Activated B cell treated with CpG ODN at 0.5 μM for 24 hours (primary cell): Measurements from ENCODE around the gene LOXL1. TPM values are rescaled to one million over a fixed set of nuclear protein-coding genes. Genes with fewer than 3 reads are reported as not detected.

Experiments
- ATAC-seq: fragments of 200-7000 bp; cut with Tn5 transposase; one replicate; pipeline ENCODE4 v1.10.0; 2021; ENCODE audit warnings: low read depth, mild to moderate bottlenecking, moderate library complexity
- CTCF ChIA-PET: fragments of 350-600 bp; sonication (Branson Sonifier 250); formaldehyde crosslinking; loops from one replicate; lab custom pipeline; 2021; ENCODE audit warnings: antibody characterized with exemption; lab: Charles Lee
- POLR2A ChIA-PET: fragments of 350-600 bp; sonication (Branson Sonifier 250); formaldehyde crosslinking; loops from one replicate; lab custom pipeline; 2021; ENCODE audit warnings: antibody characterized with exemption; lab: Charles Lee
- DNase-seq: peaks from one replicate; pipeline ENCODE4 v3.0.0; 2022
- H3K27ac Mint-ChIP-seq: one replicate; pipeline ENCODE4 v1.8.0; 2020; ENCODE audit warnings: mixed read lengths
- H3K27me3 Mint-ChIP-seq: one replicate; pipeline ENCODE4 v1.8.0; 2021; ENCODE audit warnings: mixed read lengths
- H3K36me3 Mint-ChIP-seq: one replicate; pipeline ENCODE4 v1.8.0; 2021; ENCODE audit warnings: low read depth, mixed read lengths
- H3K4me1 Mint-ChIP-seq: one replicate; pipeline ENCODE4 v1.8.0; 2021; ENCODE audit warnings: mixed read lengths
- H3K4me3 Mint-ChIP-seq: one replicate; pipeline ENCODE4 v1.8.0; 2020; ENCODE audit warnings: mild to moderate bottlenecking, mixed read lengths
- H3K9me3 Mint-ChIP-seq: one replicate; pipeline ENCODE4 v1.8.0; 2020; ENCODE audit warnings: mixed read lengths
- intact Hi-C: fragments of 100-400 bp; cut with micrococcal nuclease; formaldehyde crosslinking; loops from one replicate; pipeline ENCODE4 v1.15.1; 2024
- total RNA-seq: library from RNA; stranded (reverse); gene quantifications from 2 replicates; pipeline ENCODE4 v1.2.3, GENCODE V29; 2022
- TF ChIP-seq, protein P1 (sequence below): fragments of 200-600 bp; IDR thresholded peaks from one replicate; pipeline ENCODE4 v1.8.0; 2022; ENCODE audit warnings: antibody characterized with exemption, mild to moderate bottlenecking

LOXL1 gene
- total RNA-seq, 1 donor from 2014 or later: 1.1 TPM

DNA sequence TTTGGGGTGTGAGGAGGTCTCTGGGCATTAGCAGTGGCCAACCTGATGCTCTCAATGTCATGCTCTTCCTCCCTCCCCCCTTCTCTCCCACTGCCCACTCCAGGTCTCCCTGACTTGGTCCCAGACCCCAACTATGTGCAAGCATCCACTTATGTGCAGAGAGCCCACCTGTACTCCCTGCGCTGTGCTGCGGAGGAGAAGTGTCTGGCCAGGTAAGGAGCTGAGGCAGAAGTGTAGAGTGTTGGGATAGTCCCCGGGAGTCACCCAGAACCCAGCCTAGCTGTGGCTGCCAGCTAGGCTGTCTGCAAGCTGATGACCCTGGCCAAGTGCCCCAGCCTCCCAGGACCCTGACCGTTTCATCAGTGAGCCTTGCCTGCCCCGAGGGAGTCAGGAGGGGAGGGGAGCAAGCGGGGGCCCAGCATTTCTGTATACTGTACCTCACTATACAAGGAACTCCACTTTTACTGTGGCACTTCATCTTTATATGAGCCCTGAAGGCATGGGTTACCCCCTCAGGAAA, 16.5 kb downstream of the LOXL1 start:
- ATAC-seq (no peak), DNase-seq (no peak)
- Mint-ChIP-seq H3K4me1 (peaks cover 6% of the 10 kb centered on the region), H3K4me3 (no peak overlapping the region), H3K27ac (no peak overlapping the region), H3K9me3 (no peaks in the 10 kb centered on the region), H3K27me3 (peaks cover 7% of the 10 kb centered on the region), H3K36me3 (no peaks in the 10 kb centered on the region)
- ChIA-PET CTCF (no interaction called here), POLR2A (no interaction called here)
- intact Hi-C loops: no loop called here
- TF ChIP-seq, protein P1, sequence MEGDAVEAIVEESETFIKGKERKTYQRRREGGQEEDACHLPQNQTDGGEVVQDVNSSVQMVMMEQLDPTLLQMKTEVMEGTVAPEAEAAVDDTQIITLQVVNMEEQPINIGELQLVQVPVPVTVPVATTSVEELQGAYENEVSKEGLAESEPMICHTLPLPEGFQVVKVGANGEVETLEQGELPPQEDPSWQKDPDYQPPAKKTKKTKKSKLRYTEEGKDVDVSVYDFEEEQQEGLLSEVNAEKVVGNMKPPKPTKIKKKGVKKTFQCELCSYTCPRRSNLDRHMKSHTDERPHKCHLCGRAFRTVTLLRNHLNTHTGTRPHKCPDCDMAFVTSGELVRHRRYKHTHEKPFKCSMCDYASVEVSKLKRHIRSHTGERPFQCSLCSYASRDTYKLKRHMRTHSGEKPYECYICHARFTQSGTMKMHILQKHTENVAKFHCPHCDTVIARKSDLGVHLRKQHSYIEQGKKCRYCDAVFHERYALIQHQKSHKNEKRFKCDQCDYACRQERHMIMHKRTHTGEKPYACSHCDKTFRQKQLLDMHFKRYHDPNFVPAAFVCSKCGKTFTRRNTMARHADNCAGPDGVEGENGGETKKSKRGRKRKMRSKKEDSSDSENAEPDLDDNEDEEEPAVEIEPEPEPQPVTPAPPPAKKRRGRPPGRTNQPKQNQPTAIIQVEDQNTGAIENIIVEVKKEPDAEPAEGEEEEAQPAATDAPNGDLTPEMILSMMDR: no peak

DNA sequence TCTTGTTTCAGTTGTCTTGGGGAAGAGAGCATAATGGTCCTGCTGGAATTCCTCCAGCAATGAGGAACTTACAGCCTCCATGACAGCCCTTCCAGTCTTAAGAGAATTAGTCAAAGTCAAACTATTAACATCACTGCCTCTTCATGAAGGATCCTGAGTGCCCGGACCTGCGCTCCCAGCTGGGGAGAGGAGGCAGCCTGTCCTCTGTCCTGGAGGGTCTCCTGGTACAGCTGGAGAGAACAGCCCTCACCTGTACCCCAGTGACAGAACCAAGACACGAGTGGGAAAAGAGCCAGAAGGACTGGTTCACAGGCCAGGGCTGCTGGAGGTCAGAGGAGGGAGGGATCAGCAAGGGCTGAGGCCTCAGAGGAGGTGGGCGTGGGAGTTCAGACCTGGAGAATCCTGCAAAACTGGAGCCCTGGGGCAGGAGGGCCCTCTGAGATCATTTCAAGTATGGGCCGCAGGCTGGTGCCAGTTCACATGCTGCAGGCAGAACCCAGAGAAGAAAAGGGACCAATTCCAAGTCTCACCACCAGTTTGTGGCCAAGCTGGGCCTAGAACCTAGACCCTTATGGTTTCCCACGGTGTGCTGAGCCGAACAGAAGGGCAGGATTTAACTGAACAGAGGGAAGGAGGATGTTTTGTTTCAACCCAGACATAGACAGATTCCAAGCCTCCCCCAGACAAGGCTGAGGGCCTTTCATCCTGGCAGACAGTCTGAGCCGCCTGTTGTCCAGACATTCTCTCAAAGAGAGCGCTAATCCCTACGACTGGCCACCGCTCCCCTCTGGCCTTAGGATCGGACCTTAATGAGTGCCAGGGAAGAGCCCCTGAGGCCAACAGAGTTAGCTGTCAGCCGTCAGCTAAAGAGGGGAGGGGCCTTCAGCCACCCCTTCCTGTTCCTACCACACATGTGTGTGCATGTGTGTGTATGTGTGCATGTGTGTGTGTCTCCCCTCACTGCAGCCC, 18.2 kb downstream of the LOXL1 start:
- Mint-ChIP-seq H3K4me3 (no peak overlapping the region), H3K27me3 (peaks cover 7% of the 10 kb centered on the region), H3K36me3 (no peaks in the 10 kb centered on the region), H3K9me3 (no peaks in the 10 kb centered on the region), H3K4me1 (peaks cover 6% of the 10 kb centered on the region), H3K27ac (no peak overlapping the region)
- ChIA-PET POLR2A (no interaction called here), CTCF (no interaction called here)
- DNase-seq: no peak
- TF ChIP-seq, protein P1: no peak
- intact Hi-C loops: no loop called here
- no peak for ATAC-seq

DNA sequence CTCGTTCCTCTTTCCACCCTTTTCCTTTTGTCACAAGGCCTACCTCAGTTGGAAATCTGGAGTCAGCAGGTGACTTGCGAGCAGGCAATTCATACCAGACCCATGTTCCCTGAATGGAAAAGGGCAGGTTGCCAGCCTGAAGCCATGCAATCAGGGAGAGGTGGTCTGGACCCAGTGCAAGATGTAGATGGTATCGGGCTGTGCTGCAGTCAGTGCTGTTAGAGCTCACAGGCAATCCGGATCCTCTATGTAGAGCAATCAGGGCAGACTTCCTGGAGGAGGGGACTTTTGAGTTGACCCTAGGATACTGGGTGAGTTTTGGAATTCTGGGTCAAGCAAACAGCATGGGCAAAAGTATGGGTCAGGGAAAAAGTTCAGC, 18.9 kb downstream of the LOXL1 start:
- Mint-ChIP-seq H3K4me3 (no peak overlapping the region), H3K9me3 (no peaks in the 10 kb centered on the region), H3K4me1 (peaks cover 6% of the 10 kb centered on the region), H3K36me3 (no peaks in the 10 kb centered on the region), H3K27ac (no peak overlapping the region), H3K27me3 (peaks cover 7% of the 10 kb centered on the region)
- ChIA-PET POLR2A (no interaction called here), CTCF (no interaction called here)
- TF ChIP-seq, protein P1: no peak
- ATAC-seq (no peak), DNase-seq (no peak)
- intact Hi-C loops: no loop called here

DNA sequence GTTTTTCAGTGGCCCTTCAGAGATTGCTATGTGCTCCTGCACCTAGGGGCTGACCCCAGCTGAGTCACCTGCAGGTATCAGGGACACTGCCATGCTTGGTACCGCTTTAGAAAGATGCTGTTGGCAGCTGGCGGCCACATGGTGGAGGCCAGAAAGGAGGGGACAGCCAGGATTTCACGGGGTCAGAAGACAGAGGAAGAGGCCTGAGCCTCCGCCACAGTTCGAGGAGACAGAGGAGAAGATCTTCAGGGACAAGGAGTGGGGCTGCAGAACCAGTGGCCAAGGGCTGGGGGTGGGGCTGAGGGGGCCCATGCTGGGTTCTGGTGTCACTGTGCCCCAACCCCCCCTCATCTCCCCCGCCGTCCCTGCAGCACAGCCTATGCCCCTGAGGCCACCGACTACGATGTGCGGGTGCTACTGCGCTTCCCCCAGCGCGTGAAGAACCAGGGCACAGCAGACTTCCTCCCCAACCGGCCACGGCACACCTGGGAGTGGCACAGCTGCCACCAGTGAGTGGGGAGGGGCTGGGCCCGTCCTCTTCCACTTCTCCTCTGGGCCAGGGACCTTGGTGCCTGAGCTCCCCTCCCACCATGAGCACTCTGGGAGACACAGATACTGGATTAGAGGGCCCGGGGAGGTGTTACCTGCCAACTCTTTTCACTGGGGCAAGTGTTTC, 19.9 kb downstream of the LOXL1 start:
- Mint-ChIP-seq H3K27me3 (peaks cover 7% of the 10 kb centered on the region), H3K36me3 (no peaks in the 10 kb centered on the region), H3K9me3 (no peaks in the 10 kb centered on the region), H3K27ac (no peak overlapping the region), H3K4me3 (no peak overlapping the region), H3K4me1 (peaks cover 13% of the 10 kb centered on the region)
- intact Hi-C loops: no loop called here
- POLR2A ChIA-PET: no interaction called here
- DNase-seq: no peak
- TF ChIP-seq, protein P1: no peak
- ATAC-seq: no peak
- CTCF ChIA-PET: no interaction called here

DNA sequence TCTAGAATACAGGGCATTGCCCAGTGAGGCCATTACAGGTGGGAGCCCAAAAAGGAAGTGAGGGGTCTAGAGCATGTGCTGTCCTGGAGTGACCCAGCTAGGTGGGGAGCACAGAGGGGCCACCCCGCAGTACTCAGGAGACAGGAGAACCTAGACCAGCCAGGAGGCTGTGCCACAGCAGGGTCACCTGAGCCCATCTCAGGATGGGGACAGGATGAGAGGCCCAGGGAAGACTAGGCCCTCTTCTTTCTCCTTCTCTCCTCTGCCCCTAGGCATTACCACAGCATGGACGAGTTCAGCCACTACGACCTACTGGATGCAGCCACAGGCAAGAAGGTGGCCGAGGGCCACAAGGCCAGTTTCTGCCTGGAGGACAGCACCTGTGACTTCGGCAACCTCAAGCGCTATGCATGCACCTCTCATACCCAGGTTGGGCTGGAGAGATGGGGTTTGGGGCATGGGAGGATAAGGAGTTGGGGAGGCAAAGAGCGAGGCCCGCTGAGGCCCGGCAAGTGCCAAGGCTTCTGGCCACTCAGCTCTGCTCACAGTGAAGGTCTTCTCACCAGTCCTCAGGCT, 20.6 kb downstream of the LOXL1 start:
- DNase-seq (no peak), ATAC-seq (no peak)
- no peak overlapping the region for H3K4me3 Mint-ChIP-seq
- no peak overlapping the region for H3K27ac Mint-ChIP-seq
- TF ChIP-seq, protein P1: no peak
- intact Hi-C loops: no loop called here
- H3K4me1 Mint-ChIP-seq: peaks cover 13% of the 10 kb centered on the region
- CTCF ChIA-PET: no interaction called here
- H3K27me3 Mint-ChIP-seq: peaks cover 7% of the 10 kb centered on the region
- H3K36me3 Mint-ChIP-seq: no peaks in the 10 kb centered on the region
- POLR2A ChIA-PET: no interaction called here
- H3K9me3 Mint-ChIP-seq: no peaks in the 10 kb centered on the region
